SW480 (cell line): ENCODE measurements around the gene ULBP1.
"Not testable (repeated sequence)": the region's sequence is repeated elsewhere in the genome, so short reads cannot be mapped to it uniquely, and the experiment has no call there.

Experiments used
- DNase-seq: peaks from one replicate; pipeline ENCODE4 v3.0.0-alpha.2; 2016; ENCODE audit warnings: low spot score

The ULBP1 gene

GRCh38 chr6:150005761-150006651 is 42.3 kb downstream of the ULBP1 start:
- DNase-seq: no peak

- peak; percentile 44 for DNase-seq
Measured at GRCh38 chr6:150006961-150007464, 43.3 kb downstream of the ULBP1 start.

GRCh38 chr6:150008588-150008987 is 44.8 kb downstream of the ULBP1 start:
- peak; percentile 58 for DNase-seq

GRCh38 chr6:150012846-150013784 is 49.4 kb downstream of the ULBP1 start:
- DNase-seq: not testable (repeated sequence)

GRCh38 chr6:150013785-150014622 is 50.3 kb downstream of the ULBP1 start:
- DNase-seq: not testable (repeated sequence)

- DNase-seq: not testable (repeated sequence)
Measured at GRCh38 chr6:150014623-150015280, 51.0 kb downstream of the ULBP1 start.

- not testable (repeated sequence) for DNase-seq
Measured at GRCh38 chr6:150015281-150016001, 51.7 kb downstream of the ULBP1 start.

- peak; percentile 64 for DNase-seq
Measured at GRCh38 chr6:150016324-150017185, 52.8 kb downstream of the ULBP1 start.

GRCh38 chr6:150017186-150017521 is 53.4 kb downstream of the ULBP1 start:
- not testable (repeated sequence) for DNase-seq

- DNase-seq: no peak
Measured at GRCh38 chr6:150018846-150019580, 55.3 kb downstream of the ULBP1 start.

GRCh38 chr6:150021870-150022269 is 58.1 kb downstream of the ULBP1 start:
- not testable (repeated sequence) for DNase-seq
